Ectodermal cell (in vitro differentiated cells): ENCODE results near the gene CAMSAP1.

ENCODE experiments used
- H3K27ac ChIP-seq: 2 replicates; pipeline ENCODE4 v1.7.0; 2013; ENCODE audit warnings: mild to moderate bottlenecking, low read depth, low read length; ENCODE audit not compliant: insufficient read depth, poor library complexity, severe bottlenecking
- H3K27me3 ChIP-seq: 2 replicates; pipeline ENCODE4 v1.7.0; 2013; ENCODE audit warnings: mild to moderate bottlenecking, low read length; ENCODE audit not compliant: insufficient read depth, control insufficient read depth, poor library complexity, severe bottlenecking
- H3K36me3 ChIP-seq: one replicate; pipeline ENCODE4 v1.7.0; 2013; ENCODE audit warnings: low read length; ENCODE audit not compliant: control insufficient read depth, insufficient read depth
- H3K4me1 ChIP-seq: one replicate; pipeline ENCODE4 v1.7.0; 2013; ENCODE audit warnings: low read length; ENCODE audit not compliant: control insufficient read depth, insufficient read depth
- H3K4me3 ChIP-seq: 2 replicates; pipeline ENCODE4 v1.7.0; 2013; ENCODE audit warnings: low read depth, low read length, control low read depth; ENCODE audit not compliant: insufficient read depth
- H3K9me3 ChIP-seq: 2 replicates; pipeline ENCODE4 v1.7.0; 2013; ENCODE audit warnings: mild to moderate bottlenecking, low read length, moderate library complexity; ENCODE audit not compliant: control insufficient read depth
- WGBS, 2 experiments: methylation state at CpG; one replicate each; pipeline ENCODE4 v1.1.7; 2013; ENCODE audit warnings: missing lambda C conversion rate in 2 of 2; 5-methylcytosine and 5-hydroxymethylcytosine counted together

CAMSAP1 gene

DNA sequence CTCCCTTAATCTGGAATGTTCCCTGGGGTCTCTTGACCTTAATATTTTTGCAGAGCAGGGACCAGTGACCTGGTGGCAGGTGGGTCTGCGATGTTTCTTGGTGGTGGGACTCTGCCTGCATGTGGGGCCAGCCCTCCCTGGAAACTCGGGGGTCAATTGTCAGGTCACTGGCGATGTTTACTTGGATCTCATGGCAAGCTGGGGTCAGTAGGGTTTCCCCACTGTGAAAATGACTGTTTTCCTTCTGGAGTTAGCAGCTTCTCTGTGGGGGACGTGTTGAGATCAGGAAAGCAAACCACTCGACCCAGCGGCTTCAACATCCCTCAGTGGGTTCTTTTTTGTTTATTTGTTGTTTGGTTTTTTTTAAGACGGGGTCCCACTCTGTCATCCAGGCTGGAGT is 131.4 kb downstream of the CAMSAP1 start:
- Histone ChIP-seq H3K4me1 (no peaks in the 10 kb centered on the region), H3K36me3 (no peaks in the 10 kb centered on the region), H3K27me3 (no peaks in the 10 kb centered on the region), H3K27ac (no peak overlapping the region), H3K9me3 (no peaks in the 10 kb centered on the region), H3K4me3 (no peak overlapping the region)
- WGBS, 2 experiments = 74 to 82% methylated on average over 7 of the region's 7 CpGs

- Histone ChIP-seq H3K4me3 (no peak overlapping the region), H3K27ac (no peak overlapping the region), H3K9me3 (no peaks in the 10 kb centered on the region), H3K36me3 (no peaks in the 10 kb centered on the region), H3K27me3 (no peaks in the 10 kb centered on the region), H3K4me1 (no peaks in the 10 kb centered on the region)
- WGBS, 2 experiments = 93 to 94% methylated on average over 24 of the region's 24 CpGs
Observed at GRCh38 chr9:135774794-135775525, 132.4 kb downstream of the CAMSAP1 start.

DNA sequence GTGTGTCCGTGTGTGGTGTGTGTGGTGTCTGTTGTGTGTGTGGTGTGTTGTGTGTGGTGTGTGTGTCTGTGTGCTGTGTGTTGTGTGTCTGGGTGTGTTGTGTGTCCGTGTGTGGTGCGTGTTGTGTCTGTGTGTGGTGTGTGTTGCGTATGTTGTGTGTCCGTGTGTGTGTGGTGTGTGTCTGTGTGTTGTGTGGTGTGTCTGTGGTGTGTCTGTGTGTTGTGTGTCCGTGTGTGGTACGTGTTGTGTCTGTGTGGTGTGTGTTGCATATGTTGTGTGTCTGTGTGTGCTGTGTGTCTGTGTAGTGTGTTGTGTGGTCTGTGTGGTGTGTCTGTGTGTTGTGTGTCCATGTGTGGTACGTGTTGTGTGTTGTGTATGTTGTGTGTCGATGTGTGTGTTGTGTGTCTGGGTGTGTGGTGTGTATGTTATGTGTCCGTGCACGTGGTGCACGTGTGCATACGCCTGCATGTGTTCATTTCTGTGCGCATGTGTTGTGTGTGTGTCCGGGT is 133.1 kb downstream of the CAMSAP1 start:
- H3K4me3 ChIP-seq = no peak overlapping the region
- WGBS, 2 experiments = 90 to 94% methylated on average over 15 of the region's 15 CpGs
- H3K36me3 ChIP-seq = no peaks in the 10 kb centered on the region
- H3K4me1 ChIP-seq = no peaks in the 10 kb centered on the region
- no peaks in the 10 kb centered on the region for H3K27me3 ChIP-seq
- no peaks in the 10 kb centered on the region for H3K9me3 ChIP-seq
- no peak overlapping the region for H3K27ac ChIP-seq

DNA sequence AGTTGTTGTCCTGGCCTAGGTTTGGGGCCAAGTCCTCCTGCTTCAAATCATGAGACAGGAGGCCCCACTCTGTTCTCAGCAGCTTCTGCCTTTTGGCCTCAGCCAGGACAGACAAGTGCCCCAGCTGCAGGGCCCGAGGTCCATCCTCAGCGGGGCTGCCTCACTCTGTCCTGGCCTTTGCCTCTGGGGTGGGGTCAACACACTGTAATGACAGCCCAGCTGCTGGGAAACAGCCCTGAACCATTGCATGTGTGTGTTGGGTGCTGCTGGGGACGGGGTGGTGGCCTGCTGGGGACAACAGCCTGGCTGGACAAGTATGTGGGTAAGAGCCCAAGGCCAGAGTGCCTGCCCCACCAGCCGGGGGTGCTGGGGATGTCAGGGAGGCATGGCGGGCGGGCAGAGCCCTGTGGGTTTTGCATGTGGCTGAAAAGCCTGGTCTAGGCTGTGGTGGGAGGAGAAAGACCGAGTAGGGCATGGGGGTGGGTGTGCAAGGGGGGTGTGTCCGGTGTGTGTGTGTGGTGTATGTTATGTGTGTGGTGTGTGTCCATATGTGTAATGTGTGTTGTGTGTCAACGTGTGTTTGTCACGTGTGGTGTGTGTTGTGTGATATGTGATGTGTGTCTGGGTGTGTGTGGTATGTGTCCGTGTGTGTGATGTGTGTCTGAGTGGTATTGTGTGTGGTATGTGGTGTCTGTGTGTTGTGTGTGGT is 133.7 kb downstream of the CAMSAP1 start:
- 91 to 93% methylated on average over 11 of the region's 11 CpGs for WGBS, 2 experiments
- H3K27me3 ChIP-seq = no peaks in the 10 kb centered on the region
- H3K4me3 ChIP-seq = no peak overlapping the region
- no peak overlapping the region for H3K27ac ChIP-seq
- no peaks in the 10 kb centered on the region for H3K4me1 ChIP-seq
- no peaks in the 10 kb centered on the region for H3K36me3 ChIP-seq
- H3K9me3 ChIP-seq = no peaks in the 10 kb centered on the region

GRCh38 chr9:135772702-135773493 is 134.4 kb downstream of the CAMSAP1 start:
- no peaks in the 10 kb centered on the region for H3K4me1 ChIP-seq
- no peaks in the 10 kb centered on the region for H3K36me3 ChIP-seq
- WGBS, 2 experiments = 83 to 84% methylated on average over 36 of the region's 36 CpGs
- H3K9me3 ChIP-seq = no peaks in the 10 kb centered on the region
- H3K27ac ChIP-seq = no peak overlapping the region
- H3K27me3 ChIP-seq = no peaks in the 10 kb centered on the region
- H3K4me3 ChIP-seq = no peak overlapping the region

DNA sequence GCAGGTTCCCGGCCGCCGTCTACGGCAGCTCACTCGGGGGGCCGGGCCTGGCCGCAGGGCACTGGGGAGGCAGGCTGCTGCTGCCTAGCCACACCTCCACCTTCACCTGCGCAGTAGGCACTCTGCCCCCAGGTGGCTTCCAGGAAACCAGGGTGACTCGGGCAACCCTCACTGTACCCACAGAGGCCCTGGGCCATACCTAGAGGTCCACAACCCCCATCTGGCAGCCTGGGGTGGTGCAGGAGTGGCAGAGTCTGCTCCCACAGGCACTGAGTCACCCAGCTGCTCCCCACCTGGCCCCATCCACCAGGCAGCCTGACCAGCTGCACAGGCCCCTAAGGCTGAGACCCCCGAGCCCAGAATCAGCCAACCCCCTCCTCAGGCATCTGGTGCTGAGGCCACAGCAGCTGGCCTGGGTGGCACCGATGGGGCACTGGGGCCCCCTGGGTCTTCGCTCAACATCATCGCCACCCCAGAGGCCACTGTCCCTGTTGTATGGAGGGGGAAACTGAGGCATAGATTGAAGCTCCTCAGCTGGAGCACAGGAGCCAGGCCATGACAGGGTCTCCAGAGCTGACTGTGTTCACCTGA is 135.2 kb downstream of the CAMSAP1 start:
- Histone ChIP-seq H3K27me3 (no peaks in the 10 kb centered on the region), H3K9me3 (no peaks in the 10 kb centered on the region), H3K4me1 (no peaks in the 10 kb centered on the region), H3K27ac (no peak overlapping the region), H3K4me3 (no peak overlapping the region), H3K36me3 (no peaks in the 10 kb centered on the region)
- WGBS, 2 experiments = 94% methylated on average over 13 of the region's 13 CpGs

- Histone ChIP-seq H3K36me3 (no peaks in the 10 kb centered on the region), H3K27ac (no peak overlapping the region), H3K4me1 (no peaks in the 10 kb centered on the region), H3K27me3 (no peaks in the 10 kb centered on the region), H3K9me3 (no peaks in the 10 kb centered on the region), H3K4me3 (no peak overlapping the region)
- 93 to 94% methylated on average over 21 of the region's 21 CpGs for WGBS, 2 experiments
Observed at GRCh38 chr9:135771401-135772051, 135.8 kb downstream of the CAMSAP1 start.

- H3K9me3 ChIP-seq = no peaks in the 10 kb centered on the region
Observed at GRCh38 chr9:135770771-135771170, 136.6 kb downstream of the CAMSAP1 start.

DNA sequence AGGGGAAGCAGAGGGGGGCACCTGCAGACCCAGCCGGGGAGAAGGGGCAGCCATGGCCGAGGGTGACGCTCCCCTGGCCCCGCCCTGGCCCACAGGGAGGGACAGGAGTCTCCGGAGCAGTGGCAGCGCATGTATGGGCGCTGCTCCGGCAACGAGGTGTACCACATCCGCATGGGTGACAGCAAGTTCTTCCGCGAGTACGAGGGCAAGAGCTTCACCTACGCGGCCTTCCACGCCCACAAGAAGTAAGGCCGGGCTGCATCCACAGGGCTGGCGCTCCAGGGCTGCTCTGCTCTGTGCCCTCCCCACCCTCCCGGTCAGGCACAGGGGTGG is 137.2 kb downstream of the CAMSAP1 start:
- Histone ChIP-seq H3K4me1 (no peaks in the 10 kb centered on the region), H3K36me3 (no peaks in the 10 kb centered on the region), H3K9me3 (no peaks in the 10 kb centered on the region), H3K4me3 (no peak overlapping the region), H3K27me3 (no peaks in the 10 kb centered on the region), H3K27ac (no peak overlapping the region)
- WGBS, 2 experiments = 89 to 90% methylated on average over 19 of the region's 19 CpGs

More at GRCh38 chr9:135770771-135771170, 136.6 kb downstream of the CAMSAP1 start:
- H3K27ac ChIP-seq = no peak overlapping the region
- H3K4me1 ChIP-seq = no peaks in the 10 kb centered on the region
- H3K27me3 ChIP-seq = no peaks in the 10 kb centered on the region
- 89 to 92% methylated on average over 26 of the region's 26 CpGs for WGBS, 2 experiments
- H3K4me3 ChIP-seq = no peak overlapping the region
- H3K36me3 ChIP-seq = no peaks in the 10 kb centered on the region
